Cardiac septum (tissue), 1 donor: ENCODE data around the gene MATCAP1. TPM values are rescaled to one million over a fixed set of nuclear protein-coding genes. Genes with fewer than 3 reads are reported as not detected.

ENCODE experiments used
- DNase-seq: peaks from one replicate; pipeline ENCODE4 v3.0.0-alpha.2; 2020; ENCODE audit warnings: low spot score
- intact Hi-C: fragments of 100-400 bp; cut with DNase I; formaldehyde crosslinking; loops from one replicate; pipeline ENCODE4 v1.14.0; 2022
- total RNA-seq: library from RNA; stranded (reverse); fragmentation: NEBNext Ultra II Directional; extraction: Animal tissue kit (Norgen Biotek cat#: 25700); gene quantifications from one replicate; pipeline ENCODE4 v1.2.1, GENCODE V29; 2021
- donor health status: DM: no; HTN: no; CAD: no.

MATCAP1 gene
- total RNA-seq, 1 donor from 2014 or later, result 22.2 TPM

DNA sequence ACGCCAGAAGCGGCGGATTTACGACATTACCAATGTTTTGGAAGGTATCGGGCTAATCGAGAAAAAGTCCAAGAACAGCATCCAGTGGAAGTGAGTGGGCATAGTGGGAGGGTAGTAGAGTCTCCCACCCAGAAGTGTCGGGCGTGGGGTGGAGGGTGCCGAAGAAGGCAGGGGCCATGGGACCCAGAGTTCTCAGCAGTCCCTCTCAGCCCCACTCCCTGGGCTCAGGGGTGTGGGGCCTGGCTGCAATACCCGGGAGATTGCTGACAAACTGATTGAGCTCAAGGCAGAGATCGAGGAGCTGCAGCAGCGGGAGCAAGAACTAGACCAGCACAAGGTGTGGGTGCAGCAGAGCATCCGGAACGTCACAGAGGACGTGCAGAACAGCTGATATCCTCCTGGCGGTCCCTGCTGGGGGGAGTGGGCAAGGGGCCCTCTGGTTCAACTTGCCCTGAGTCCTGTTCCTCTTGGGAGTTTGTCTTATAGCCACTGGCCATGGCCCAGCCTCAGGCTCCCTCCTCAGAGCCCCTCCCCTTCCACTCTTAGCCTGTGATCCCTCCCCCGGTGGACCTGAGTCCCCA is 9.1 kb upstream of the MATCAP1 start:
- no peak for DNase-seq
- intact Hi-C loops, result loop anchor here (1.0 kb wide), 1 partner anchor 33 kb away; no protein-coding TSS in a partner anchor

DNA sequence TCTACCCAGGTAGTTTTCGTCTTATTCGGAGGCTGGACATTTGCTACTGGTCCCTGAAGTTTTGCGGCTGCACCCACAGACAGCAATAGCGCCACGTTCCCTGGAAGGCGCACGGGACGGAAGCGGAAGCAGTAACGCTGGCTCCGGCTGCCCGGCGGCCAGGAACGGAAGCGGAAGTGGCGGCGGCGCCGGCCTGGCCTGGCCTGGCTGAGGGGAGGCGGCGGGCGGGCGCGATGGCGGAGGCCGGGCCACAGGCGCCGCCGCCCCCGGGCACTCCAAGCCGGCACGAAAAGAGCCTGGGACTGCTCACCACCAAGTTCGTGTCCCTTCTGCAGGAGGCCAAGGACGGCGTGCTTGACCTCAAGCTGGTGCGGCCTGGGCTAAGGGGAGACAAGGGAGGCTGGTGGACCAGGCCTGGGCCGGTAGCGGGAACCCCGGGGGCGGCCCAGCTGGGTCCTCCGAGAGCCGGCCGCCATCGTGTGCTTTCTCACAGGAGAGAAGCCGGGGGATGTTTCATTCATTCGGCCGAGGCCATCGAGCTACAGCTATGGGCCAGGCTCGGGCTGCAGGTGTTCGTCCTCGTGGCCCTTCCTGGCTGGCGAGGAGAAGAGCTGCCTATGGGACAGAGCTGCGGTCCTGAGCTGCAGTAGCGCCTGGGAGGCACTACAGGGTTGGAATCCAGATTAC is 8.4 kb upstream of the MATCAP1 start, which contains the start of gene E2F4:
Gene E2F4 (plus strand): TSS at position 161 of the 687 bp plus-strand sequence. CDS start 73 bp downstream, at position 234.
- intact Hi-C loops, result loop anchor here (1.0 kb wide), 1 partner anchor 34 kb away; no protein-coding TSS in a partner anchor
- DNase-seq, result peak; percentile 96

GRCh38 chr16:67191411-67191994 is 7.7 kb upstream of the MATCAP1 start:
- intact Hi-C loops, result no loop called here
- DNase-seq, result no peak

GRCh38 chr16:67190448-67191399 is 7.0 kb upstream of the MATCAP1 start:
- no peak for DNase-seq
- intact Hi-C loops, result no loop called here

GRCh38 chr16:67190041-67190440 is 6.3 kb upstream of the MATCAP1 start, which contains the start of gene EXOC3L1:
TSS of gene EXOC3L1 (minus strand) at chr16:67190136. CDS start at chr16:67189676, 460 bp downstream.
- DNase-seq, result no peak
- intact Hi-C loops, result no loop called here

GRCh38 chr16:67188798-67189197 is 5.0 kb upstream of the MATCAP1 start:
- intact Hi-C loops, result no loop called here

GRCh38 chr16:67188323-67188722 is 4.6 kb upstream of the MATCAP1 start:
- DNase-seq, result no peak
- intact Hi-C loops, result no loop called here

More at GRCh38 chr16:67188798-67189197, 5.0 kb upstream of the MATCAP1 start:
- DNase-seq, result no peak

DNA sequence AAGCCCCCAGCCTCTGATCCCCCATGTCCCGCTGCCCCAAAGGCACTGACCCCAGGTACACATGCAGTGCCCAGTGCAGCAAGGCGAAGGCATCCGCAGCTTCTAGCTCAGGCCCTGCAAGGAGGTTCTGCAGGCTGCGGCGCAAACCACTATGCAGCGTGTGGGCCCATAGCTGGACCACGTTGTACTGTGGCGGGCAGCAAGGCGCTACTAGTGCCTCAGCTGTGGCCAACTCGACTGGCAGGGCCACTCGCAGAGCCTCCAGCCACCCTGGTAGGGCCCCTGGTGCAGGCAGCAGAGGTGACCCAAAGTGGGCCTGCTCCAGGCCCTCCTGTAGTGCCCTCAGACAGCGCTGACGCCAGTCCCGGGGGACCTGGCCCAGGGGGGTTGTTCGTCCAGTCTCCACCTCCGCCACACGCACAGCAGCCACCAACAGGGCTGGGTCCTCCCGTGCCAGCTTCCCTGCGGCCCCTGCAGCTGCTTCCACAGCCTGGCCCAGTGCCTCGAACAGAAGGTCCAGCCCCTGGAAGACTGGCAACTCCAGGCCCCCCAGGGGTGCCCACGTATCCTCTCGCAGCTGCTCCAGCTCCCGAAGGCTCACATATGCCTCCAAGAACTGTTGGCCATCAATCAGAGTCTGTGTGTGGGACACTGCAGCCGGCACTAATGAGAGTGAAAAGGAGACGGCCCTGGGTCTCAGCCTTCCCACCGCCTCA is 3.6 kb upstream of the MATCAP1 start:
- DNase-seq, result no peak
- intact Hi-C loops, result no loop called here

GRCh38 chr16:67186550-67186950 is 2.8 kb upstream of the MATCAP1 start:
- no peak for DNase-seq
- intact Hi-C loops, result no loop called here

DNA sequence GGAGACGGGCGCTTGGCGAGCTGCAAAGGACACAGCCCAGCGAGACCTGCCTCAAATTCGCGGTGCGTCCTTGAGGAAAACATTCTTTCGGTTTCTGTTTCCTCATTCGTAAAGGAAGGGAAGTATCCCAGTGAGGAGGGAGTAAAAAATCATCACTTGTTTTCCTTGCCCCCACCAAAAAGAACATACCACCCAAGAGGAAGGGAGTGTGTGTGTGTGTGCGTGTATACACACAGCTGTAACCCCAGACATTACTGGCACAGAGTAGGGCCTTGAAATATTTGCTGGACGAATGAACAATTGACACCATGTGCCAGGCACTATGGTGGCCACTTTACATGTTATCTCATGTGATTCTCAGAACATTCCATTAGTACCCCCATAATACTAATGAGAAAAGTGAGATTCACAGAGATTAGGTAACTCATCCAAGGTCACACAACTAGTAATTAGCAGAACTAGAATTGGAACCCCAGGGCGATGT is 1.9 kb upstream of the MATCAP1 start:
- no peak for DNase-seq
- intact Hi-C loops, result loop anchor here (2.0 kb wide), 1 partner anchor 25 kb away; no protein-coding TSS in a partner anchor

GRCh38 chr16:67184995-67185650 is 1.4 kb upstream of the MATCAP1 start:
- DNase-seq, result peak; percentile 93
- intact Hi-C loops, result loop anchor here (2.0 kb wide), 1 partner anchor 24 kb away; no protein-coding TSS in a partner anchor

DNA sequence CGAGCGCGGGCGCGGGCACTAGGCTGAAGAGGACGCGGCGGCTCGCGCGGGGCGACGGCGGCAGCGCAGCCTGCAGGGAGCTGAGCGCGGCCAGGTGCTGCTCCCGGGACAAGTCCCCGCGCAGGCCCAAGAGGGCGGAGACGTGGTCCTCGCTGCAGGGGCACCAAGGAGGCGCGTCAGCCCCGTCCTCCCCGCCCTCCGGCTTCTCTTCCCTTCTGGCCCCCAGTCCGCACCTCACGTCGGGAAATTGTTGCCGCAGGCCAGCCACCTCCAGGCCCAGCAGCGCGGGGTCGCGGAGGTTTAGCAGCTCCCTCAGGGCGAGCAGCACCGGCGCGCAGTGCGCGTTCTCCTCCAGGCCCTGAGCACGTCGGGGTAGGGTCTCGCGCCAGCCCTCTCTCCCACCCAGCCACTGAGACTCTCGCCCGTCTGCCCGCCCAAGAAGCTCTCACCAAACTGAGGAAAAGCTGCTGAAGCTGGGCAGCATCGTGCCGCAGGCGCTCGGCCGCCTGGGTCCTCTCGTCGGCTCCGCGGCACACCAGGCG is 761 bp upstream of the MATCAP1 start:
- no peak for DNase-seq
- intact Hi-C loops, result loop anchor here (2.0 kb wide), 1 partner anchor 24 kb away; no protein-coding TSS in a partner anchor

DNA sequence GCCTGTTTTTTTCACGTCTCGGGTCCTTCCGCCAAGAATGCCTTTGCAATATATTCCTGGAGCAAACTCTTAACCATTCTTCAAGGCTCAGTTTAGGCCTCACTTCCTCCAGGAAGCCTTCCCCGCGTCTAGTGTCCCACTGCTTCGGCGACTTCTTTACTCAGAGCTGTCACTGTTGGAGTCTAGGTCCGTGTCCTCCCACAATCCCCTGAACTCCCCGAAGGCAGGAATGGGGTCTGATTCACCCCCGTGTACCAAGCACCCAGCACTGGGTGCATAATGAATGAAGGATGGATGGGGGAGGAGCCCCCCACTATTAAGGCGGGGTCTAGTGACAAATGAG is 508 bp downstream of the MATCAP1 start:
- intact Hi-C loops, result no loop called here
- no peak for DNase-seq

DNA sequence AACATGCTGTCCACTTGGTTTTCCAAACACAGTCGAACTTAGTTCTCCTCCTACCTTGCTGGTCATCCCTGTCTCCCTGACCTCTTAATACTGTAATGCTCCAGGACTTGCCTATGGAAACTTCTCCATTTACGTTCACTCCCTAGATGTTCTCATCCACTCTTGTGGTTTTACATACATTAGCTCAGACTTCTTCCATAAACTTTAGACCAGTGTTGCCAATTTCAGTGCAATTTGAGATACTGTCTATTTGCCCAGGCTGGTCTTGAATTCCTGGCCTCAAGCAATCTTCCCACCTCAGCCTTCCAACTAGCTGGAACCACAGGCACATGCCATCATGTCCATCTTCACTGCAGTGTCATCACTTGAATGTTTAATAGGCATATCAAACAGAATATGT is 1.5 kb downstream of the MATCAP1 start:
- DNase-seq, result no peak
- intact Hi-C loops, result no loop called here

DNA sequence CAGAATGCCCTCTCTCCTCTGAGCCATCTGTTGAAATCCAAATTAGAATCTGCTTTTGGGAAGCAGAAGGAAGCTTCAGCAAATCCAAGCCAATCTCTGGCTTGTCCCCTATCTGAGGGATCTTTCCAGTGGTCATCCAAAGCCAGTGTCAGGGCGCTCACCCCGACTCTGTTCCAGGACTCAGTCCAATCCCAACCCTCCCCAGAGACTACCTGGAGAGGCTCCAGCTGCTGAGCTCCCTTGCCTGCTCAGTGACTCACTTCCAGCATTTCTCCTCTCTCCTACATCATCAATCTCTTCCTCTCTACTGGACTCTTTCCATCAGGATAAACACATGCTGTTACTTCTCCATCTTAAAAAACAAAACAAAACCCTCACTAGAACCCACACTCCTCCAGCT is 2.4 kb downstream of the MATCAP1 start:
- intact Hi-C loops, result no loop called here
- DNase-seq, result no peak

DNA sequence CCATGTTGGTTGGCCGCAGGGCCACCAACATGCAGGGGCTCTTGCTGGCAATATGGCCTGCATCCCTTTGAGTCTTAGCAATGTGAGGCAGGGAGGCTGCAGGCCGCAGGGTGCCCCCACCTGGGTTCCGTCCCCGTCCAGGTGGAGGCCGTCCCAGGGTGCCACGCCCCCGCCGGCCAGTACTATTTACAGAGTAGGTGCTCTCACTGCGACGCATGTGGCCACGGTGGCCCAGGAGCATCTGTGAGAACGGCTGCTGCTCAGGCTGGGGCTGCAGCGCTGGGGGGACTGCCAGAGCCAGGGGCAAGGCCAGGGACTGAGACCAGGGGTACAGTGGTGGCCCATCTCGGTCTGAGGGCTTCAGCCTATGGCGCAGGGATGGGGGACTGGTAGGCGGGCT is 3.6 kb downstream of the MATCAP1 start:
- intact Hi-C loops, result no loop called here
- DNase-seq, result no peak

DNA sequence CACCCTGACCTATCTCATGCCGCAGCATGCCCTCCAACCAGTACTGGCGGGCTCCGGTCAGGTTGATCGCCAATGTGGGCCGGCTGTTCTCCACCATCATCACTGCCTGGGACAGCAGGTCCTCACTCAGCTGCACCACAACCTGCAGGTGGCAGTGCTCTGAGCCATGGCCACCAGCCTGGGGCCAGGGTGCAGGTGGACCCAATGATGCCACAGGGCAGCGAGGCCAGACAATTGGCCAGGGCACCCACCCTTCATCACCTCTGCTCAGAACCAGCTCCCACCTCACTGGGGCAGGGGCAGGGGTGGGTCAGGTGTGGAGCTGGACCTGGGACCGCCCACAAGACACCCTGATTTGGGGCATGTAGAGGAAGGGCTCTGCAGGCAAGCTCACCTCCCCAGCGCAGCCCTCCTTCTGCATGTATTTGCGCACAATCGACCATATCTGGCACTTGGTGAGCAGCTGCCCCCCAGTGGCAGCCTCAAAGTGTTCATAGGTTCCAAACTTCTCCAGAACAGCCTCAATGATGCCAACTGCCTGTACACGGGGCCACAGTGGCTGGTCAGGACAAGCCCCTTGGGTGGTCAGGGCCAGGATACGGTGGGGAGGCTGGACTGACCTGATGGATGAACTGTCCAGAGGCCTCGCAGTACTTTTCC is 4.2 kb downstream of the MATCAP1 start:
- intact Hi-C loops, result no loop called here
- DNase-seq, result no peak
